ENCODE results near the gene ATAD1. TPM values are rescaled to one million over a fixed set of nuclear protein-coding genes. Genes with fewer than 3 reads are reported as not detected.

Gene ATAD1
- total RNA-seq, 1 experiment from 2014 or later, result 48.8 TPM

- no peak for DNase-seq
- Histone ChIP-seq H3K4me3 (ENCODE audit: low read depth, low read length) (no peak overlapping the region), H3K27me3 (replicated peaks; ENCODE audit: control insufficient read depth, insufficient read depth, low read length) (no peaks in the 10 kb centered on the region), H3K4me1 (peaks cover 7% of the 10 kb centered on the region), H3K36me3 (ENCODE audit: control insufficient read depth, insufficient read depth, low read length) (no peaks in the 10 kb centered on the region), H3K9me3 (no peaks in the 10 kb centered on the region)
- H3K4me1 Mint-ChIP-seq (ENCODE audit: low read depth, unreplicated experiment), result no peaks in the 10 kb centered on the region
- intact Hi-C loops (cut with micrococcal nuclease; ENCODE audit: unreplicated experiment), result no loop called here
- H3K27ac Mint-ChIP-seq (ENCODE audit: unreplicated experiment), result no peak overlapping the region
- no peaks in the 10 kb centered on the region for H3K27me3 Mint-ChIP-seq (ENCODE audit: insufficient read depth, unreplicated experiment)
- H3K4me3 Mint-ChIP-seq (ENCODE audit: unreplicated experiment), result no peak overlapping the region
- no peaks in the 10 kb centered on the region for H3K9me3 Mint-ChIP-seq (ENCODE audit: unreplicated experiment)
- TF ChIP-seq CTCF (IDR thresholded peaks at IDR 0.05; ENCODE audit: insufficient read depth in 1 of 2, low read depth in 1 of 2, low read length in 1 of 2, severe bottlenecking in 1 of 2, unreplicated experiment in 1 of 2), result no peak
- H3K36me3 Mint-ChIP-seq (ENCODE audit: insufficient read depth, unreplicated experiment), result peaks cover 15% of the 10 kb centered on the region
- no TSS peak for BruUV-seq (replicated peaks)
- ChIA-PET POLR2A (interaction anchor here (0.6 kb wide), 1 partner anchor 105 kb away, joined by 3 read pairs; no protein-coding TSS in a partner anchor), CTCF (interaction anchor here (0.8 kb wide), 1 partner anchor 135 kb away, joined by 3 read pairs; no protein-coding TSS in a partner anchor)
Measured at GRCh38 chr10:87757685-87758084, 60.3 kb downstream of the ATAD1 start.

- Mint-ChIP-seq H3K27me3 (ENCODE audit: insufficient read depth, unreplicated experiment) (no peaks in the 10 kb centered on the region), H3K4me1 (ENCODE audit: low read depth, unreplicated experiment) (no peaks in the 10 kb centered on the region), H3K36me3 (ENCODE audit: insufficient read depth, unreplicated experiment) (peaks cover 17% of the 10 kb centered on the region), H3K9me3 (ENCODE audit: unreplicated experiment) (no peaks in the 10 kb centered on the region), H3K27ac (ENCODE audit: unreplicated experiment) (no peak overlapping the region), H3K4me3 (ENCODE audit: unreplicated experiment) (no peak overlapping the region)
- no peaks in the 10 kb centered on the region for H3K36me3 ChIP-seq (ENCODE audit: control insufficient read depth, insufficient read depth, low read length)
- POLR2A ChIA-PET, result no interaction called here
- TF ChIP-seq CTCF (IDR thresholded peaks at IDR 0.05; ENCODE audit: insufficient read depth in 1 of 2, low read depth in 1 of 2, low read length in 1 of 2, severe bottlenecking in 1 of 2, unreplicated experiment in 1 of 2), result no peak
- H3K27me3 ChIP-seq (replicated peaks; ENCODE audit: control insufficient read depth, insufficient read depth, low read length), result no peaks in the 10 kb centered on the region
- intact Hi-C loops (cut with micrococcal nuclease; ENCODE audit: unreplicated experiment), result no loop called here
- no peak overlapping the region for H3K4me3 ChIP-seq (ENCODE audit: low read depth, low read length)
- H3K4me1 ChIP-seq, result no peaks in the 10 kb centered on the region
- BruUV-seq (replicated peaks), result no TSS peak
- H3K9me3 ChIP-seq, result no peaks in the 10 kb centered on the region
- CTCF ChIA-PET, result interaction anchor here (0.6 kb wide), 1 partner anchor 220 kb away, joined by 3 read pairs; no protein-coding TSS in a partner anchor
- no peak for DNase-seq
Measured at GRCh38 chr10:87753995-87754866, 63.8 kb downstream of the ATAD1 start.

GRCh38 chr10:87752566-87752965 lies 65.5 kb downstream of the ATAD1 start:
- Mint-ChIP-seq H3K27ac (ENCODE audit: unreplicated experiment) (no peak overlapping the region), H3K4me1 (ENCODE audit: low read depth, unreplicated experiment) (no peaks in the 10 kb centered on the region), H3K27me3 (ENCODE audit: insufficient read depth, unreplicated experiment) (no peaks in the 10 kb centered on the region), H3K36me3 (ENCODE audit: insufficient read depth, unreplicated experiment) (peaks cover 17% of the 10 kb centered on the region), H3K9me3 (ENCODE audit: unreplicated experiment) (no peaks in the 10 kb centered on the region), H3K4me3 (ENCODE audit: unreplicated experiment) (no peak overlapping the region)
- no peak for TF ChIP-seq CTCF (IDR thresholded peaks at IDR 0.05; ENCODE audit: insufficient read depth in 1 of 2, low read depth in 1 of 2, low read length in 1 of 2, severe bottlenecking in 1 of 2, unreplicated experiment in 1 of 2)
- CTCF ChIA-PET, result no interaction called here
- Histone ChIP-seq H3K4me3 (ENCODE audit: low read depth, low read length) (no peak overlapping the region), H3K27me3 (replicated peaks; ENCODE audit: control insufficient read depth, insufficient read depth, low read length) (no peaks in the 10 kb centered on the region), H3K4me1 (no peaks in the 10 kb centered on the region), H3K36me3 (ENCODE audit: control insufficient read depth, insufficient read depth, low read length) (no peaks in the 10 kb centered on the region), H3K9me3 (no peaks in the 10 kb centered on the region)
- intact Hi-C loops (cut with micrococcal nuclease; ENCODE audit: unreplicated experiment), result no loop called here
- no peak for DNase-seq
- POLR2A ChIA-PET, result no interaction called here
- no TSS peak for BruUV-seq (replicated peaks)
